B cell (primary cell): ENCODE data around the gene TMEM37. TPM values are rescaled to one million over a fixed set of nuclear protein-coding genes. Genes with fewer than 3 reads are reported as not detected.

ENCODE experiments used
- ATAC-seq: fragments of 200-7000 bp; cut with Tn5 transposase; one replicate; pipeline ENCODE4 v1.10.0; 2021; ENCODE audit warnings: low read depth, mild to moderate bottlenecking, moderate number of reproducible peaks, moderate library complexity
- CTCF ChIA-PET: fragments of 350-600 bp; sonication (Branson Sonifier 250); formaldehyde crosslinking; loops from one replicate; lab custom pipeline; 2021; ENCODE audit warnings: antibody characterized with exemption, inconsistent platforms; lab: Charles Lee
- POLR2A ChIA-PET: fragments of 350-600 bp; sonication (Branson Sonifier 250); formaldehyde crosslinking; loops from one replicate; lab custom pipeline; 2021; ENCODE audit warnings: antibody characterized with exemption; lab: Charles Lee
- DNase-seq: peaks from one replicate; pipeline ENCODE4 v3.0.0; 2013
- H2AFZ ChIP-seq: 2 replicates; pipeline ENCODE4 v1.6.1; 2012; ENCODE audit warnings: mild to moderate bottlenecking, low read depth, low read length; ENCODE audit not compliant: insufficient read depth, poor library complexity, severe bottlenecking
- H3K27ac ChIP-seq, 2 donors: 1 replicate in 1 of 2; 2 replicates in 1 of 2; pipeline ENCODE4 v1.5.1; 2012 to 2013; ENCODE audit warnings: low read length in 2 of 2, mild to moderate bottlenecking in 2 of 2, moderate library complexity in 1 of 2
- H3K27me3 ChIP-seq, 4 experiments: fragments of 200-600 bp in 1 of 4; sonication (generic) in 1 of 4; replicated peaks in 1 of 4; 1 replicate in 2 of 4; 2 replicates in 2 of 4; pipeline versions ENCODE4 v1.6.1 to v1.7.0; 2013 to 2016; ENCODE audit warnings: low read length in 3 of 4, mild to moderate bottlenecking in 2 of 4, mixed read lengths in 1 of 4, moderate library complexity in 1 of 4; ENCODE audit not compliant: insufficient read depth in 4 of 4, control insufficient read depth in 3 of 4; ENCODE audit errors: control extremely low read depth in 1 of 4
- H3K36me3 ChIP-seq, 2 experiments: replicated peaks in 1 of 2; 1 replicate in 1 of 2; 2 replicates in 1 of 2; pipeline versions ENCODE4 v1.6.1 to v1.7.1; 2013; ENCODE audit warnings: low read length in 1 of 2; ENCODE audit not compliant: insufficient read depth in 2 of 2, control insufficient read depth in 1 of 2; ENCODE audit errors: control extremely low read depth in 1 of 2, extremely low read depth in 1 of 2
- H3K4me1 ChIP-seq, 2 donors: fragments of 200-600 bp in 1 of 2; sonication (generic) in 1 of 2; 1 replicate in 1 of 2; 2 replicates in 1 of 2; pipeline versions ENCODE4 v1.5.1 to v1.6.1; 2013 to 2017; ENCODE audit warnings: low read length in 2 of 2; ENCODE audit not compliant: control insufficient read depth in 2 of 2, insufficient read depth in 2 of 2
- H3K4me2 ChIP-seq: replicated peaks from 2 replicates; pipeline ENCODE3; 2012; ENCODE audit warnings: mild to moderate bottlenecking, low read depth, low read length; ENCODE audit not compliant: poor library complexity, severe bottlenecking
- H3K4me3 ChIP-seq, 5 experiments: fragments of 200-600 bp in 1 of 5; sonication (generic) in 1 of 5; 1 replicate in 3 of 5; 2 replicates in 2 of 5; pipeline versions ENCODE4 v1.5.1 to v1.7.0; 2011 to 2016; ENCODE audit warnings: low read length in 4 of 5, mild to moderate bottlenecking in 4 of 5, low read depth in 2 of 5, control low read depth in 1 of 5, moderate library complexity in 1 of 5; ENCODE audit not compliant: insufficient read depth in 1 of 5; ENCODE audit errors: control extremely low read depth in 1 of 5, extremely low read depth in 1 of 5
- H3K79me2 ChIP-seq: fragments of 200-600 bp; sonication (generic); one replicate; pipeline ENCODE4 v1.6.0; 2016; ENCODE audit warnings: low read length; ENCODE audit not compliant: control insufficient read depth, insufficient read depth
- H3K9ac ChIP-seq: fragments of 200-600 bp; sonication (generic); 2 replicates; pipeline ENCODE4 v1.6.1; 2017; ENCODE audit warnings: mild to moderate bottlenecking, low read length, moderate library complexity
- H3K9me3 ChIP-seq, 3 donors: one replicate each; pipeline versions ENCODE4 v1.6.1 to v1.7.1; 2013; ENCODE audit warnings: low read length in 2 of 3; ENCODE audit not compliant: control insufficient read depth in 2 of 3, insufficient read depth in 1 of 3; ENCODE audit errors: control extremely low read depth in 1 of 3
- H4K20me1 ChIP-seq: 2 replicates; pipeline ENCODE4 v1.6.0; 2012; ENCODE audit warnings: mild to moderate bottlenecking, low read length; ENCODE audit not compliant: insufficient read depth, control insufficient read depth, poor library complexity, severe bottlenecking
- H3K27ac Mint-ChIP-seq: one replicate; pipeline ENCODE4 v1.8.0; 2021; ENCODE audit warnings: mixed read lengths
- H3K27me3 Mint-ChIP-seq: one replicate; pipeline ENCODE4 v1.8.0; 2021; ENCODE audit warnings: mixed read lengths
- H3K4me1 Mint-ChIP-seq: one replicate; pipeline ENCODE4 v1.8.0; 2021; ENCODE audit warnings: mixed read lengths
- H3K4me3 Mint-ChIP-seq: one replicate; pipeline ENCODE4 v1.8.0; 2021; ENCODE audit warnings: mixed read lengths
- H3K9me3 Mint-ChIP-seq: one replicate; pipeline ENCODE4 v1.8.0; 2022; ENCODE audit warnings: mixed read lengths; ENCODE audit not compliant: insufficient read depth
- EZH2 ChIP-seq: IDR thresholded peaks from 2 replicates; pipeline ENCODE4 v1.6.1; 2012; ENCODE audit warnings: borderline replicate concordance, low read depth, mild to moderate bottlenecking, moderate library complexity, low read length; ENCODE audit not compliant: insufficient read depth, poor library complexity, severe bottlenecking
- WGBS: methylation state at CpG from one replicate; pipeline ENCODE4 v1.1.5; 2013; ENCODE audit warnings: missing lambda C conversion rate; ENCODE audit not compliant: insufficient coverage; 5-methylcytosine and 5-hydroxymethylcytosine counted together
- intact Hi-C: fragments of 100-400 bp; cut with micrococcal nuclease; formaldehyde crosslinking; loops from one replicate; pipeline ENCODE4 v1.10.0; 2022
- polyA plus RNA-seq: library from polyadenylated mRNA; depleted of rRNA; stranded (reverse); fragments of >200 nt; gene quantifications from 2 replicates; pipeline ENCODE4 v1.2.3, GENCODE V29; 2012
- total RNA-seq, 2 donors: library from RNA; stranded (reverse); fragments of 120-200 nt in 1 of 2; gene quantifications; 1 replicate in 1 of 2; 2 replicates in 1 of 2; pipeline versions ENCODE4 v1.2.3 to v1.2.4, GENCODE V29; 2013 to 2022
- TF ChIP-seq, protein P1 (sequence below): fragments of 200-600 bp; IDR thresholded peaks from one replicate; pipeline ENCODE4 v1.8.0; 2022; ENCODE audit warnings: antibody characterized with exemption, mild to moderate bottlenecking

Gene TMEM37
- total and polyA plus RNA-seq, 2 donors (not counting 1 experiment from before 2014, with no cell fraction given) = not detected

DNA sequence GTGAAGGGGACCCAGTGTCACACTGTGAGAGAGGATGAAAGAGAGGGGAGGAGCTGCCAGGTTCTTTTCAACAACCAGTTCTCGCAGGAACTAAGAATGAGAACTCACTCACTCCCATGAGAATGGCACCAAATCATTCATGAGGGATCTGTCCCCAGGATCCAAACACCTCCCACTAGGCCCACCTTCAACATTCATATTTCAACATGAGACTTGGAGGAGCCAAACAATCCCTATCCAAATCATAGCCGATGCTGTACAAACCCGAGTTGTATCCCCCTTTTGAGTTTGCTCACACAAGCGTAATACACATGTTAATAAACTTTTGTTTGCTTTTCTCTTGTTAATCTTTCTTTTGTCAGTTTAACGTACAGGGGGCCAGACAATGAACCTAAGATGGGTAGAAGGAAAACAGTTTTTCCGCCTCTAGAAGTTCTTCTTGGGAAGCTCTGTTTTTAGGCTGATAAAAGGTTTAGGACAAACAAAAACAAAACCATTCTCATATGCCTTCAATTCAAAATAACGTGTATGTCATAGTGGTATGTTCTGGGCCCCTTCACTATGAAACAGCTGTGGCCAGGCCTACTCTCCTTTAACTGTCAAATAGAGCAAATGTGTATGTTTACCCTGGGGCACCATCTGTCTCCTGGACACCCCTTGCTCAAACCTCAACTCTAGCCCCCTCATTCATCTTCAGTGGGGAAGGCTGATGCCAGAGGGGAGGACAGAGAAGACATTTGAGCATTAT is 9.1 kb upstream of the TMEM37 start:
- no peaks in the 10 kb centered on the region for H3K36me3 ChIP-seq
- no peak overlapping the region for H2AFZ ChIP-seq
- DNase-seq = no peak
- no peaks in the 10 kb centered on the region for H3K4me1 Mint-ChIP-seq
- H3K9me3 Mint-ChIP-seq = peaks cover 6% of the 10 kb centered on the region
- H3K9ac ChIP-seq = no peak overlapping the region
- no peaks in the 10 kb centered on the region for H3K4me1 ChIP-seq
- POLR2A ChIA-PET = no interaction called here
- intact Hi-C loops = no loop called here
- H3K9me3 ChIP-seq = peaks cover 1 to 8% (median 3%) of the 10 kb centered on the region in 3 donors
- H3K4me3 ChIP-seq = no peak overlapping the region
- ATAC-seq = no peak
- no peaks in the 10 kb centered on the region for H4K20me1 ChIP-seq
- H3K27ac Mint-ChIP-seq = no peak overlapping the region
- H3K4me2 ChIP-seq = no peak overlapping the region
- CTCF ChIA-PET = no interaction called here
- H3K27me3 ChIP-seq = peaks cover 0 to 43% (median 16%) of the 10 kb centered on the region in 4 experiments
- TF ChIP-seq, protein P1, sequence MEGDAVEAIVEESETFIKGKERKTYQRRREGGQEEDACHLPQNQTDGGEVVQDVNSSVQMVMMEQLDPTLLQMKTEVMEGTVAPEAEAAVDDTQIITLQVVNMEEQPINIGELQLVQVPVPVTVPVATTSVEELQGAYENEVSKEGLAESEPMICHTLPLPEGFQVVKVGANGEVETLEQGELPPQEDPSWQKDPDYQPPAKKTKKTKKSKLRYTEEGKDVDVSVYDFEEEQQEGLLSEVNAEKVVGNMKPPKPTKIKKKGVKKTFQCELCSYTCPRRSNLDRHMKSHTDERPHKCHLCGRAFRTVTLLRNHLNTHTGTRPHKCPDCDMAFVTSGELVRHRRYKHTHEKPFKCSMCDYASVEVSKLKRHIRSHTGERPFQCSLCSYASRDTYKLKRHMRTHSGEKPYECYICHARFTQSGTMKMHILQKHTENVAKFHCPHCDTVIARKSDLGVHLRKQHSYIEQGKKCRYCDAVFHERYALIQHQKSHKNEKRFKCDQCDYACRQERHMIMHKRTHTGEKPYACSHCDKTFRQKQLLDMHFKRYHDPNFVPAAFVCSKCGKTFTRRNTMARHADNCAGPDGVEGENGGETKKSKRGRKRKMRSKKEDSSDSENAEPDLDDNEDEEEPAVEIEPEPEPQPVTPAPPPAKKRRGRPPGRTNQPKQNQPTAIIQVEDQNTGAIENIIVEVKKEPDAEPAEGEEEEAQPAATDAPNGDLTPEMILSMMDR = no peak
- TF ChIP-seq EZH2 = no peak
- H3K79me2 ChIP-seq = no peaks in the 10 kb centered on the region
- H3K27me3 Mint-ChIP-seq = peaks cover 62% of the 10 kb centered on the region
- WGBS = 93% methylated on average over 4 of the region's 7 CpGs
- no peak overlapping the region for H3K27ac ChIP-seq
- no peak overlapping the region for H3K4me3 Mint-ChIP-seq

DNA sequence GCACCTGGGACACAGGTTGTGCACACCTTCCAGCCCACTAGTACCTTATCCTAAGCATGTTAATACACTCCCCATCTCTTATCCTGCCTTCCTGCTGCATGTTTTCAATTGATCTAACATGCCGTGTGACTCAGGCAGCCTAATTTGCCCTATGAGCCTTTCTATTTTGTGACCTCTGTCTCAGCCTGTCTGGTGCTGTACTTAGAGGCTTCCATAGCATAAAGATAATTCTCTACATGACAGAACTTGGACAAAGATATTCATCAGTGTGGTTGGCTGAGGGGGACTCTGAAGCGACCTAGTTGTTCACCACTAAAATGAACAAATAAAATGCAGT is 8.6 kb upstream of the TMEM37 start:
- Histone ChIP-seq H3K27me3 (peaks cover 0 to 47% (median 18%) of the 10 kb centered on the region in 4 experiments), H3K27ac (no peak overlapping the region), H2AFZ (no peak overlapping the region), H3K9me3 (peaks cover 1 to 8% (median 3%) of the 10 kb centered on the region in 3 donors), H3K4me3 (no peak overlapping the region), H3K9ac (no peak overlapping the region), H3K79me2 (no peaks in the 10 kb centered on the region), H3K4me2 (no peak overlapping the region), H3K36me3 (no peaks in the 10 kb centered on the region), H4K20me1 (no peaks in the 10 kb centered on the region), H3K4me1 (no peaks in the 10 kb centered on the region)
- no peak overlapping the region for H3K27ac Mint-ChIP-seq
- 100% methylated on average over 1 of the region's 2 CpGs for WGBS
- DNase-seq (no peak), ATAC-seq (no peak)
- H3K4me1 Mint-ChIP-seq = no peaks in the 10 kb centered on the region
- no peak overlapping the region for H3K4me3 Mint-ChIP-seq
- intact Hi-C loops = no loop called here
- peaks cover 68% of the 10 kb centered on the region for H3K27me3 Mint-ChIP-seq
- CTCF ChIA-PET = no interaction called here
- peaks cover 6% of the 10 kb centered on the region for H3K9me3 Mint-ChIP-seq
- POLR2A ChIA-PET = no interaction called here
- TF ChIP-seq, protein P1 = no peak
- TF ChIP-seq EZH2 = no peak
